CD4-positive, alpha-beta memory T cell (primary cell): ENCODE data around the gene ERAL1. TPM values are rescaled to one million over a fixed set of nuclear protein-coding genes. Genes with fewer than 3 reads are reported as not detected.

Source experiments
- CTCF ChIA-PET: fragments of 350-600 bp; sonication (Branson Sonifier 250); formaldehyde crosslinking; loops from one replicate; lab custom pipeline; 2021; ENCODE audit warnings: inconsistent platforms; ENCODE audit not compliant: partially characterized antibody; lab: Charles Lee
- POLR2A ChIA-PET: fragments of 350-600 bp; sonication (Branson Sonifier 250); formaldehyde crosslinking; loops from one replicate; lab custom pipeline; 2021; ENCODE audit not compliant: partially characterized antibody; lab: Charles Lee
- DNase-seq, 5 donors: peaks; one replicate each; pipeline versions ENCODE4 v3.0.0 to v3.0.0-alpha.2; 2020 to 2022; ENCODE audit warnings: mixed read lengths in 1 of 5
- H3K27ac ChIP-seq: one replicate; pipeline ENCODE4 v1.7.0; 2013; ENCODE audit warnings: low read depth, low read length
- H3K27me3 ChIP-seq: 2 replicates; pipeline ENCODE4 v1.7.0; 2013; ENCODE audit warnings: mild to moderate bottlenecking, low read length, moderate library complexity; ENCODE audit not compliant: insufficient read depth
- H3K36me3 ChIP-seq: 2 replicates; pipeline ENCODE4 v1.7.0; 2013; ENCODE audit warnings: mild to moderate bottlenecking, low read length, moderate library complexity; ENCODE audit not compliant: insufficient read depth
- H3K4me1 ChIP-seq: 2 replicates; pipeline ENCODE4 v1.7.0; 2013; ENCODE audit warnings: mild to moderate bottlenecking, low read length, moderate library complexity; ENCODE audit not compliant: insufficient read depth
- H3K4me3 ChIP-seq, 2 donors: one replicate each; pipeline ENCODE4 v1.7.0; 2013; ENCODE audit warnings: low read length in 2 of 2, mild to moderate bottlenecking in 1 of 2
- H3K9me3 ChIP-seq, 2 donors: one replicate each; pipeline ENCODE4 v1.7.0; 2013; ENCODE audit warnings: low read length in 2 of 2, control low read depth in 1 of 2; ENCODE audit not compliant: control insufficient read depth in 1 of 2
- H3K27ac Mint-ChIP-seq, 7 donors: one replicate each; pipeline ENCODE4 v1.8.0; 2020 to 2021; ENCODE audit warnings: mixed read lengths in 7 of 7, mild to moderate bottlenecking in 6 of 7, inconsistent platforms in 3 of 7, moderate library complexity in 3 of 7
- H3K27me3 Mint-ChIP-seq, 2 donors: one replicate each; pipeline ENCODE4 v1.8.0; 2020 to 2021; ENCODE audit warnings: mixed read lengths in 2 of 2
- H3K36me3 Mint-ChIP-seq, 2 donors: one replicate each; pipeline ENCODE4 v1.8.0; 2020 to 2021; ENCODE audit warnings: mixed read lengths in 2 of 2, inconsistent platforms in 1 of 2, mild to moderate bottlenecking in 1 of 2
- H3K4me1 Mint-ChIP-seq, 4 donors: one replicate each; pipeline ENCODE4 v1.8.0; 2020 to 2021; ENCODE audit warnings: mixed read lengths in 4 of 4, mild to moderate bottlenecking in 1 of 4
- H3K4me3 Mint-ChIP-seq, 8 donors: one replicate each; pipeline ENCODE4 v1.8.0; 2020 to 2021; ENCODE audit warnings: mixed read lengths in 8 of 8, mild to moderate bottlenecking in 7 of 8, moderate library complexity in 6 of 8, inconsistent platforms in 3 of 8
- H3K9me3 Mint-ChIP-seq, 8 donors: one replicate each; pipeline ENCODE4 v1.8.0; 2020 to 2021; ENCODE audit warnings: mixed read lengths in 8 of 8, mild to moderate bottlenecking in 5 of 8, inconsistent platforms in 3 of 8, moderate library complexity in 1 of 8
- intact Hi-C: fragments of 100-400 bp; cut with micrococcal nuclease; formaldehyde crosslinking; loops from one replicate; pipeline ENCODE4 v1.15.1; 2023
- polyA plus RNA-seq, 2 donors: library from polyadenylated mRNA; unstranded; fragments of 300-500 nt; fragmentation: Illumina TruSeq; gene quantifications; one replicate each; pipeline ENCODE4 v1.2.3, GENCODE V29; 2021
- total RNA-seq, 2 experiments: library from RNA; stranded (reverse); gene quantifications; one replicate each; pipeline ENCODE4 v1.2.3, GENCODE V29; 2021

ERAL1 gene
- total and polyA plus RNA-seq, 4 experiments from 2014 or later: 23.5 to 41.7 (median 32.7) TPM

DNA sequence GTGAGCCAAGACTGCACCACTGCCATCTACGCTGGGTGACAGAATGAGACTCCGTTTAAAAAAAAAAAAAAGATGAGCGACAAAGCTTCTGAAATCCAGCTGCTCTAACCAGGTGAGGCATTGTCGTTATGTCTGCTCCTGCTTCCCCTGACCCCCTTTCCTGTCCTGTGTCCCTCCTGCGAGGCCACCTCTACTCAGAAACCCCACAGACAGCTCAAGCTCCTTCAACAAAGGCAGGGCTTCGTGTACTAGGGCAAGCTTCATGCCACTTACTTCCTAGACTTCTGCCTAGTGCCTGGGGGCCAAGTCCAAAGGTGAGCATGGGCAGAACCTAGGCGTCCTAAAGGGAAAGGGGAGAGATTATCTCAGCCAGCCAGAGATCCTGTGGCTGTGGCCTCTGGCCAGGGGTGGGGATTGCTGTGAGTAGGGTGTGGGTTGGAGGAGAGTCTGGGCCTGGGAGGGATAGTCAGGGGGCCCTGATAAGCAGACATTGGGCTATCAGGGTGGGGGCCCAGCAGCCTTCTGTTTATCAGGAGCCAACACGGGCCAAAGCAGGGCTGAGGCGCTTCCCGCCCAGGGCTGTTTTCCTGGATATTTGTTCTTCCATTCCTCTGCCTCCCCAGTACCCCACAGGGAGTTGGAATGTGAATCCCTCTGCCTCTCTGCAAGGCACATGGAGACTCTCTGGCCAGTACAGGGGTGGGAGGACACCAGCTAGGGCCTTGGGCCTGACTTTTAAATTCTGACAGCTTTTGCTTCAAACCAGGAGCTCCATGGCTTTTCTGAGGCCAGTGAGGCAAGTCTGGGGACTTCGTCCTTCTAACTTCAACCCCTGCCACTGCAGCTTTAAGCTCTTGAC is 10.4 kb downstream of the ERAL1 start:
- DNase-seq: no peak
- H3K27me3 ChIP-seq: no peaks in the 10 kb centered on the region
- no peaks in the 10 kb centered on the region for H3K27me3 Mint-ChIP-seq
- H3K27ac Mint-ChIP-seq: no peak overlapping the region
- H3K4me3 ChIP-seq: no peak overlapping the region
- peaks cover 0 to 2% (median 0%) of the 10 kb centered on the region in 4 donors for H3K4me1 Mint-ChIP-seq
- H3K36me3 ChIP-seq: peaks cover 4% of the 10 kb centered on the region
- no peaks in the 10 kb centered on the region for H3K4me1 ChIP-seq
- no peak overlapping the region for H3K4me3 Mint-ChIP-seq
- no peaks in the 10 kb centered on the region for H3K9me3 Mint-ChIP-seq
- no peaks in the 10 kb centered on the region for H3K9me3 ChIP-seq
- no peak overlapping the region for H3K27ac ChIP-seq
- H3K36me3 Mint-ChIP-seq: peaks cover 10 to 18% of the 10 kb centered on the region in 2 donors
- intact Hi-C loops: no loop called here
- CTCF ChIA-PET: interaction anchor here (0.6 to 1.4 kb wide), 2 partner anchors 16 to 86 kb away, joined by 3 to 6 read pairs; no protein-coding TSS in a partner anchor
- POLR2A ChIA-PET: interaction anchor here (0.9 kb wide), 1 partner anchor 27 kb away, joined by 3 read pairs; no protein-coding TSS in a partner anchor

DNA sequence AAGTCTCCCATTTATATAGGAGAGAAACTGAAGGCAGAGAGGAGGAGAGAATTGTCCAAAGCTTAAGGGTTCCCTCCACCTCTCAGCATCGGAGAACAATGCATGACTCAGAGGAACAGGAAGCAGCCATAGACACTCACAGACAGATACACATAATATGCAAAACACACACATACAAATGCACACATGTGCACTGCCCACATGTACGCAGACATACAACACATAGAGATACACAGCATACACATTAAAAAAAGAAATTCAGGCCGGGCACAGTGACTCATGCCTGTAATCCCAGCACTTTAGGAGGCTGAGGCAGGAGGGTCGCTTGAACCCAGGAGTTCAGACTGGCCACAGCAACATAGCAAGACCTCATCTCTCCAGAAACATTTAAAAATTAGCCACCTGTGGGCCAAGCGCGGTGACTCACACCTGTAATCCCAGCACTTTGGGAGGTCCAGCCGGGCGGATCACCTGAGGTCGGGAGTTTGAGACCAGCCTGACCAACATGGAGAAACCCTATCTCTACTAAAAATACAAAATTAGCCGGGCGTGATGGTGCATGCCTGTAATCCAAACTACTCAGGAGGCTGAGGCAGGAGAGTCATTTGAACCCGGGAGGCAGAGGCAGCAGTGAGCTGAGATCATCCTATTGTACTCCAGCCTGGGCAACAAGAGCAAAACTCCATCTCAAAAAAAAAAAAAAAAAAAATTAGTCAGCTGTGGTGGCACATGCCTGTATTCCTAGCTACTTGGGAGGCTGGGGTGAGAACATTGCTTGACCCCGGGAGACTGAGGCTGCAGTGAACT is 11.3 kb downstream of the ERAL1 start:
- Histone ChIP-seq H3K9me3 (no peaks in the 10 kb centered on the region), H3K27me3 (no peaks in the 10 kb centered on the region), H3K36me3 (no peaks in the 10 kb centered on the region), H3K4me3 (no peak overlapping the region), H3K4me1 (peaks cover 6% of the 10 kb centered on the region), H3K27ac (no peak overlapping the region)
- CTCF ChIA-PET: interaction anchor here (1.1 kb wide), 1 partner anchor 31 kb away, joined by 3 read pairs; the partner anchor contains the start of gene FLOT2
- intact Hi-C loops: no loop called here
- H3K27me3 Mint-ChIP-seq: no peaks in the 10 kb centered on the region
- POLR2A ChIA-PET: interaction anchor here (0.9 kb wide), 1 partner anchor 27 kb away, joined by 3 read pairs; no protein-coding TSS in a partner anchor
- no peaks in the 10 kb centered on the region for H3K9me3 Mint-ChIP-seq
- H3K36me3 Mint-ChIP-seq: peaks cover 6 to 10% of the 10 kb centered on the region in 2 donors
- DNase-seq: no peak
- H3K4me3 Mint-ChIP-seq: no peak overlapping the region
- no peak overlapping the region for H3K27ac Mint-ChIP-seq
- peaks cover 3 to 5% (median 3%) of the 10 kb centered on the region in 4 donors for H3K4me1 Mint-ChIP-seq

DNA sequence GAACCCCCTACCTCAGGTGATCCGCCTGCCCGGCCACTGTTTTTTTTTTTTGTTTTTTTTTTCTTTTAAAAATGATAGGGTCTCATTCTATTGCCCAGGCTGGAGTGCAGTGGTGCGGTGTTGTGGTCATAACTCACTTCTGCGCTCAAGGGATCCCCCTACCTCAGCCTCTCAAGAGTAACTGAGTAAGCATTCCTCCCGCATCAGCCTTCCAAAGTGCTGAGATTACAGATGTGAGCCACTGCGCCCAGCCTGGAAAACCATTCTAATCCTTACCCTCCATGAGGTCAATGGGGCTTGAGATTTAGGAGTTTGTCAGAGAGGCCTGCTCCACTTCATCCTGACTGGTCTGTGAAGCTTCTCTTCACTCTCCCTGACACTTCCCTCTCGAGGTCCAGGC is 12.5 kb downstream of the ERAL1 start:
- no peaks in the 10 kb centered on the region for H3K27me3 Mint-ChIP-seq
- intact Hi-C loops: no loop called here
- no peak overlapping the region for H3K27ac ChIP-seq

DNA sequence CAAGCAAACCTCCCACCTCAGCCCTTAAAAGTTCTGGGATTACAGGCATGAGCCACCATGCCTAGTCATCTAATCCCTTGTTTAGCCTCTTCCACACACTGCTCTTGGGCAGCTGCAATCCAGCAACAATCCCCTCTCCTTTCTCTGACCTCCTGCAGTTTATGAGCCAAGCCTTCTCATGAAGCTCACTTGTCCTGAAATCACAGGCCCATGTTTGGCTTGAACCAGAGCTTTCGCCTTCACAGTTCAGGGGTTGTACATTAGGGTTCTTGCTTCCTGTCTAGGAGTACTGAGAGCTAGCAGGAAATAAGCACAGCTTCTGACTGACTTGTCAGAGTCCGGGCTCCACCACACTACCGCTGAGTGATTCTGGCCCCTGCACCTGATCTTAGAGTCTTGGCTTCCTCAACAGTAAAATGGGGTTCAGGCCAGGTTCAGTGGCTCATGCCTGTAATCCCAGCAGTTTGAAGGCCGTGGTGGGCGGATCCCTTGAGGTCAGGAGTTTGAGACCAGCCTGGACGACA is 16.3 kb downstream of the ERAL1 start:
- peaks cover 5 to 16% (median 11%) of the 10 kb centered on the region in 4 donors for H3K4me1 Mint-ChIP-seq
- peak overlapping the region; percentile 22 for H3K27ac ChIP-seq
- peak overlapping the region in 6 of 8 donors; percentile 21 to 71 (median 63) for H3K4me3 Mint-ChIP-seq
- no peaks in the 10 kb centered on the region for H3K9me3 Mint-ChIP-seq
- intact Hi-C loops: no loop called here
- H3K27me3 ChIP-seq: no peaks in the 10 kb centered on the region
- no peaks in the 10 kb centered on the region for H3K36me3 ChIP-seq
- no peaks in the 10 kb centered on the region for H3K36me3 Mint-ChIP-seq
- H3K4me3 ChIP-seq: no peak overlapping the region
- DNase-seq: peak in 4 of 5 donors; percentile 23 to 40 (median 38)
- H3K27me3 Mint-ChIP-seq: no peaks in the 10 kb centered on the region
- H3K9me3 ChIP-seq: no peaks in the 10 kb centered on the region
- CTCF ChIA-PET: interaction anchor here (1.0 to 1.8 kb wide), 7 partner anchors 11 to 107 kb away, joined by 3 to 10 read pairs (median 3); no protein-coding TSS in a partner anchor
- peak overlapping the region; percentile 33 to 99 (median 94) for H3K27ac Mint-ChIP-seq
- H3K4me1 ChIP-seq: peaks cover 16% of the 10 kb centered on the region
- POLR2A ChIA-PET: interaction anchor here (1.0 to 2.5 kb wide), 7 partner anchors 12 to 32 kb away, joined by 3 to 27 read pairs (median 5); partner anchors contain the start of genes DHRS13 and FLOT2

More for the DNA sequence above, 12.5 kb downstream of the ERAL1 start:
- Mint-ChIP-seq H3K36me3 (peaks cover under 1 to 3% of the 10 kb centered on the region in 2 donors), H3K4me1 (peaks cover 5 to 12% (median 7%) of the 10 kb centered on the region in 4 donors), H3K4me3 (no peak overlapping the region), H3K27ac (no peak overlapping the region), H3K9me3 (no peaks in the 10 kb centered on the region)
- DNase-seq: no peak
- no peaks in the 10 kb centered on the region for H3K36me3 ChIP-seq
- ChIA-PET POLR2A (no interaction called here), CTCF (no interaction called here)
- no peaks in the 10 kb centered on the region for H3K27me3 ChIP-seq
- no peaks in the 10 kb centered on the region for H3K9me3 ChIP-seq
- peaks cover 16% of the 10 kb centered on the region for H3K4me1 ChIP-seq
- no peak overlapping the region for H3K4me3 ChIP-seq

DNA sequence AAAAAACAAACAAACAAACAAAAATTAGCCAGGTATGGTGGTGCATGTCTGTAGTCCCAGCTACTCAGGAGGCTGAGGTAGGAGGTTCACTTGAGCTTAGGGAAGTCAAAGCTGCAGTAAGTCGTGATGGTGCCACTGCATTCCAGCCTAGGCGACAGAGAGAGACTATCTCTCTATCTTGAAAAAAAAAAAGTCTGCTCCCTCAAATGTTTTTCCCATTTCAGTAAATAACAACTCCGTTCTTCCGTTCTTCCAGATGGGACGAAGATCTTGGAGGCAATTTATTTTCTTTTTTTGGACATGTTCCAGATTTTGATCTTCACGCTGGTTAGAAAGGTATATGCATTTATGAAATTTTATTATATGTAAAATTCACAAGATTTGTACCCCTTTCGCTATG is 19.0 kb downstream of the ERAL1 start:
- H3K36me3 ChIP-seq: peaks cover 3% of the 10 kb centered on the region
- DNase-seq: no peak
- Mint-ChIP-seq H3K36me3 (peaks cover 7 to 11% of the 10 kb centered on the region in 2 donors), H3K4me1 (peaks cover 5 to 16% (median 11%) of the 10 kb centered on the region in 4 donors), H3K9me3 (peaks cover 0 to 2% (median 0%) of the 10 kb centered on the region in 8 donors), H3K4me3 (no peak overlapping the region), H3K27me3 (no peaks in the 10 kb centered on the region), H3K27ac (no peak overlapping the region)
- H3K27me3 ChIP-seq: no peaks in the 10 kb centered on the region
- peaks cover 16% of the 10 kb centered on the region for H3K4me1 ChIP-seq
- ChIA-PET CTCF (interaction anchor here (1.2 kb wide), 1 partner anchor 23 kb away, joined by 3 read pairs; no protein-coding TSS in a partner anchor), POLR2A (no interaction called here)
- no peak overlapping the region for H3K4me3 ChIP-seq
- no peaks in the 10 kb centered on the region for H3K9me3 ChIP-seq
- H3K27ac ChIP-seq: no peak overlapping the region
- intact Hi-C loops: no loop called here

DNA sequence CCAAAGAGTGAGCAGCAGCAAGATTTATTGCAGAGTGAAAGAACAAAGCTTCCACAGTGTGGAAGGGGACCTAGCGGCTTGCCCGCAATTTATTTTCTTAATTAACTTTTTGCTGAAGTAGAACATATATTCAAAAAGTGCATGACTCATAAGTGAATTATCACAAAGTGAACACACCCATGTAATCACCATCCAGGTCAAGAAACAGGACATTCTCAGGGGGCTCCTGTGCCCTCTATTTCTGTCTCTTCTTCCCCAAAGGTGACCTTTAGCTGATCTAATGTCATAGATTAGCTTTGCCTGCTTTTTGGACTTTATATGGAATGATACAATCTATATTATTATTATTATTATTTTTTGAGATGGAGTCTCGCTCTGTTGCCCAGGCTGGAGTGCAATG is 19.9 kb downstream of the ERAL1 start:
- CTCF ChIA-PET: interaction anchor here (1.2 kb wide), 1 partner anchor 22 kb away, joined by 3 read pairs; no protein-coding TSS in a partner anchor
- POLR2A ChIA-PET: interaction anchor here (0.6 kb wide), 1 partner anchor 50 kb away, joined by 3 read pairs; no protein-coding TSS in a partner anchor
- no peak for DNase-seq
- Mint-ChIP-seq H3K27me3 (no peaks in the 10 kb centered on the region), H3K4me1 (peaks cover 5 to 16% (median 11%) of the 10 kb centered on the region in 4 donors), H3K36me3 (peaks cover 13 to 19% of the 10 kb centered on the region in 2 donors), H3K9me3 (peaks cover 0 to 2% (median 0%) of the 10 kb centered on the region in 8 donors), H3K27ac (no peak overlapping the region), H3K4me3 (no peak overlapping the region)
- peaks cover 16% of the 10 kb centered on the region for H3K4me1 ChIP-seq
- H3K36me3 ChIP-seq: peaks cover 12% of the 10 kb centered on the region
- no peak overlapping the region for H3K4me3 ChIP-seq
- no peaks in the 10 kb centered on the region for H3K9me3 ChIP-seq
- H3K27me3 ChIP-seq: no peaks in the 10 kb centered on the region
- no peak overlapping the region for H3K27ac ChIP-seq
- intact Hi-C loops: no loop called here
